HG02938 (cell line): Measurements from ENCODE around the gene GALNT9.

Experiments
- ATAC-seq: cut with Tn5 transposase; IDR thresholded peaks from one replicate; pipeline ENCODE4 v1.9.1; 2021; ENCODE audit warnings: mild to moderate bottlenecking, moderate library complexity; ENCODE audit not compliant: unreplicated experiment

The GALNT9 gene

DNA sequence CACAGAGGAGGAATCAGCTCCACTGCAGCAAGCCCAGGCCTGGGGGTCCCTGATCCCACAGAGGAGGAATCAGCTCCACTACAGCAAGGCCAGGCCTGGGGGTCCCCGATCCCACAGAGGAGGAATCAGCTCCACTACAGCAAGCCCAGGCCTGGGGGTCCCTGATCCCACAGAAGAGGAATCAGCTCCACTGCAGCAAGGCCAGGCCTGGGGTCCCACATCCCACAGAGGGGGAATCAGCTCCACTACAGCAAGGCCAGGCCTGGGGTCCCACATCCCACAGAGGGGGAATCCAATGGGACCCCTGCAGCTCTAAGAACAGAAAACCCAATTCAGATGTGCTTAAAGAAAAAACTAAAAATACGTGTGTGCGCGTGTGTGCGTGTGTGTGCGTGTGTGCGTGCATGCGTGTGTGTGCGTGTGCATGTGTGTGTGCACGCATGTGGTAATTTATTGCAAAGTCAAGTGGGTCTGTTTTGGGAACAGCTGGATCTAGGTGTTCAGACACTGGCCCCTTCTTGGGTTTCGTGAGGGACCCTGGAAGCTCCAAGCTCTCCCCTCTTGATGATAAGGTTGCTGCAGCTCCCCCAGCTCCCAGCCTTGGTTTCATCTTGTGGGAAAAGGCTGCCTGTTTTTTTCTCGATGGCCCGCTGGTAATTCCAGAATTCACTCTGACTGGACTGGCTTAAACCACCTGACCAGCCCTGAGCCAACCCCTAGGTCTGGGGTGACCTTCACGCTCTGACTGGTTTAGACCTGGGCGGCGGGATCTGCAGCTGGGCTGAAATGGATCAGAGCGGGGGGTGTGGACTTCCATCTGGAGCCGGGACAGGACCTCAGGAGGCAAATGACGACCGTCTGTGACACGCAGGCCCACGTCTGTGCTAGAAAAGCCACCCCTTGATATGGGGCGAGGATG lies 47.1 kb downstream of the GALNT9 start:
- no peak for ATAC-seq

DNA sequence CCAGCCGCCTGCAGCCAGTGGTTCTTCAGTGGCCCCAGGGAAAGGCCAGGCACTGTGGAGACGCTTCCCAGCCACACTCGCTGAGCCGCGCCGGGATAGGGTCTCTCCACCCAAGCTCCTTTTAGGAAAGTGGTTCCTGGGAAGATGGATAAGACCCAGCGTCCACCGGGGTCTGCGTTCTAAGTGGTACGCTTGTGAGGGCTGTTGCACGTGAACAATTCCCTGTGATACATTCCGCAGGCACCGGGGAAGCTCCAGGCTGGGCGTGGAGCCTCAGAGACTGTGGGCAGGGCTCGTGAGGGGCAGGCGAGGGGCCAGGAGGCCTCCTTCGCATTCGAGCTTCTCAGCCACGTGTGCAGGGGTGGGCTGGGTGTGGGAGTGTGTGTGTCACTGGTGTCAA lies 48.4 kb downstream of the GALNT9 start:
- no peak for ATAC-seq

DNA sequence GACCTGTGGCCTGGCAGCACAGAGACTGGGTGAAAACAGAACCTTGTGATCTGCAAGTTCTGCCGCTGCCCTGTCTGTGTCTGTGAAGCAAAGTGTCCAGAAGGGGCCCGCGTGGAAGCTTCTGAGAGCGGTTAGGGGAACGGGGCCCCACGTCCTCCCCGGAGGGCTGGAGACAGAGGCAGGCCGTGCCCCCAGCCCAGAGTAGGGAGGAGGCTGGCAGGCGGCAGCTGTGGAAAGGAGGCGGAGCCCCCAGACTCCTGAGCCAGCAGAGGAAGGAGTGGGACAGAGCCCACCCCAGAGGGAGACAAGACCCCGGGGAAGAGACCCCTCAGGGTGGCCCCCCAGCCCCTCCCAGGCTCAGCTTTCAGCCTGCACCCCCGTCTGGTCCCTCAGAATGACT lies 49.0 kb downstream of the GALNT9 start:
- no peak for ATAC-seq

DNA sequence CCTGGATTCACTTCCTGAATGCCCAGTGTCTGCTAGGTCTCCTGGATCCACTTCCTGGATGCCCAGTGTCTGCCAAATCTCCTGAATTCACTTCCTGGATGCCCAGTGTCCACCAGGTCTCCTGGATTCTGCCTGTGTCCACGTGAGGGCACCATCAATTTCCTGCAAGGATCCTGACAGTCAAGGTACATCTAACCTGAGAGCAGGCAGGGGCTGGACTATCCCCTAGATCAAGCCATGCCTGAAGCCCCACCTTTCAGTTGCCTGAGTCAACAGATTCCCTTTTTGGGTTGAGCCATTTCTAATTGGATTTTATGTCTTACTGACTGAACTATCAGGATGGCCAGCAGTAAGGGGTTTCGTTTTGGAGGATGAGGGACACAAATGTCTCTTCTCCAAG lies 49.5 kb downstream of the GALNT9 start:
- no peak for ATAC-seq

DNA sequence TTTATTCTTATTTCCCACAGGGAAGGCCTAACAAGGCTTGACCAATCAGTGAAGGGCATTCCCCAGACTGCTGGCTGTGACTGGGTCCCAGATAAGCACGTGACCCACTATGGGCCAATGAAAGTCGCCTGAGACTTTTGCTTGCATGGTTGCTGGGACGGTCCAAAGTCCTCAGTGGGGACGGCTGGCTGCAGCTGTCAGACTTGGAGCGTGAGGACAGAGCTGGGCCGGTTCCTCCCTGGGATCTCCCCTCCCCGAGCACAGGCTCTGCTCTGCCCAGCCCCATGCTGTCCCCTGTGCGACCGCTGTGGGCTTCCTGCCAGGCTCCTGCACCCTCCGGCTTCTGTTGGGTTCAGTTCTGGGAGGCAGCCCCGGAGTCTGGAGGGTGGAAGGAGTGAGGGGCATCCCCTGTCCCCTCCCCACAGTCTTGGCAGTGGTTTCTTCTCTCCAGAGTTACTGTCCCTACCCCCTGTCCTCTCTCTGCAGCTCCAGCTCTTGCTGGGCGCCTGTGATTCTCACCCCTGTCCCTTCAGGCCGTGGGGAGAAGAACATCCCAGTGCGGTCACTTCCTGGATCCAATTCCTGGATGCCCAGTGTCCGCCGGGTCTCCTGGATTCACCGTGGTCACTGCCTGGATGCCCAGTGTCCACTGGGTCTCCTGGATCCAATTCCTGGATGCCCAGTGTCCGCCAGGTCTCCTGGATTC lies 50.1 kb downstream of the GALNT9 start:
- ATAC-seq, result no peak

DNA sequence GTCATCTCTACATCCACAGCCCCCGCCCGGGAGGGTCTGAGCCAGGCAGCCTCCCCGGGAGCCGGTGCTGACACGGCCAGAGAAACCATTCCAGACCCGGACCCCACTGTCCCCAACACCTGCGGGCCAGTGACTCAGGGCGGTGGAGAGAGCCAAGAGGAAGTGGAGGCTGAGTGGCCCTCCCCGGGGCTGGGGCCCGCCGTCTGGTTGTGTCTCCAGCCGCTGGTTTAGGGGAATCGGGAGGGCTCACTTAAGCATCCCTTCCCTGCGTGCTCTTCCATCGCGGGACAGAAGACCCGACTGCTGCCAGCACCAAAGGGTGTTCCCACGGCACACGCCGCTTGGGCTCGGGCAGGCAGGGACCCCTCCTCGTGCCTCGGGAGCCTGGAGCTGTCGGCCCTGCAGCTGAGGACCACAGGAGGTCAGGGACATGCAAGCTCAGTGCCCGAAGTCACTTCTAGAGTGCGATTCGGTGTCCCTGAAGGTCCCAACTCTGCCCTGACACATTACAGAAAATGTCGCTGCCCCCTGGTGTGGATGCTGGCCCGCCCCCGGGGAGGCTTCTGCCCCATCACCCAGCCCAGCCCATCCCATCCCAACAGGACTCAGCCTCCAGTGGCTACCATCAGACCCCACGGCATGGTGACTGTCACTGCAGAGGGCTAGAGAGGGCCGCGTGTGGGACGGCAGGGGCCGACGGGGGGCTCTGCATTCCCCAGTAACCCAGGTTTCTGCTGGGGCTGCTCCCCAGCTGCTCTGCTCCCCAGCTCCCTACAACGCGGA lies 50.8 kb downstream of the GALNT9 start:
- no peak for ATAC-seq

DNA sequence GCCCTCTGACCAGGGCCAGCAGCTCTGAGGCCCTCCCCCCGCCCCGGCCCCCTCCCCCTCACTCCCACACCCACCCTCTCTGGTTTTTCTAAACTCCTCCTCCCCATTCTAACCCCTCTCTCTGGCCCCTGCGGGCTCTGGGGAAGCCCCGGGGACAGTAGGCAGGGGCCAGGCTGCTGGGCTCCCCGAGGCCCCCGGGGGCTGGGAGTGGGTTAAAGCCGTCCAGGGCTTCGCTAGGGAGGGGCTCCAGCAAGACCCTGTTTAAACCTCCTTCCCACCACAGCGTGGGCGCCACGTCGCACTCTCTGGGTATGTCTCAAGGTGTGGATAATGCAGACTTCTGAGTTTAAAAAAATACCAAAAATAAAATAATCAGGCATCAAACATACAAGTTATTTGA lies 51.4 kb downstream of the GALNT9 start:
- ATAC-seq, result no peak

DNA sequence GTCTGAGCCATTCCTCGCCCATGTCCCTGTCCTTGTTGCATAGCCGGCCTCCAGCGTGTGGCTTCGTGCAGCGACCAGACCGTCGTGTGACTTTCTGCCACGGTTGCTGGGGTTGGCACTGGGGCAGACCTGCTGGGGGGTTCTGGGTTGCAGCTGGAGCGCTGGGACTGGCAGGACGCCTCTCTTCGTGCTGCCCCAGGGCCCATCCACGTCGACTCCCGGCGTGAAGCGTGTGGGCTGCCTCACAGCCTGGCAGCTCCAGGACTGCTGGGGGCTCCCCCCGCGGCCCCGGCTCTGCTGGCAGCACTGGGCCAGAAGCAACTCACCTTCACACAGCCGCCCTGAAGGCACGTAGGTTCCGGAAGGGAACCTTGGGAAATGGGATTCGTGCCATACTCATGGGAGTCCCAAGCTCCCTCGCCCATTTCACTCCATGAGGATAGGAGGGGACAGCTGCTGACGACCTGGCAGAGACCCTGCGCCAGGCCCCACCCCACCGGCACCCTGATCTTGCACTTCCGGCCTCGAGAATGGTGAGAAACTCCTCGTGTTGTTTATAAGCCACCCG lies 51.9 kb downstream of the GALNT9 start:
- no peak for ATAC-seq

DNA sequence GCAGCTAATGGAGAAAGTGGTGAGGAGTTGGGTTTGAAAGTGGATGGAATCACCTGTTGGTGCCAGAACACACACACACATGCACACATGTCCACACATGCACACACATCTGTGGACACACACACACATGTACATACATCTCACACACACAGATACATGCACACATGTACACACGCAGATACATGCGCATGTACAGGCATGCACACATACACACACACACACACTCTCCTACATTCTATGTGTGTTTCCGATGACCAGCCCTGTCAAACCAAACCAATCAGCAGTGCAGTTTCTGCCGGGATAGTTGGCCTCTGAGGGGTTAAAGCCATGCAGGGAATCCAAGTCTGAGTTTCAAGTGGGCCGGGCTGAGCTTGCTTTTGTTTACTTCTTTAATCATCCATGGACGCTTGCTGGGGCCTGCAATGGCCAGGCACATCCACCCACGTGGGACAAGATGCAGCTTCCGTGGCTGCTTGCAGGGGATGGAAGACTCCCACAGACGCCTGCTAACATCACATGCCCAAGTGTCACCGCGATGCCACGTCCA lies 52.5 kb downstream of the GALNT9 start:
- ATAC-seq, result no peak

DNA sequence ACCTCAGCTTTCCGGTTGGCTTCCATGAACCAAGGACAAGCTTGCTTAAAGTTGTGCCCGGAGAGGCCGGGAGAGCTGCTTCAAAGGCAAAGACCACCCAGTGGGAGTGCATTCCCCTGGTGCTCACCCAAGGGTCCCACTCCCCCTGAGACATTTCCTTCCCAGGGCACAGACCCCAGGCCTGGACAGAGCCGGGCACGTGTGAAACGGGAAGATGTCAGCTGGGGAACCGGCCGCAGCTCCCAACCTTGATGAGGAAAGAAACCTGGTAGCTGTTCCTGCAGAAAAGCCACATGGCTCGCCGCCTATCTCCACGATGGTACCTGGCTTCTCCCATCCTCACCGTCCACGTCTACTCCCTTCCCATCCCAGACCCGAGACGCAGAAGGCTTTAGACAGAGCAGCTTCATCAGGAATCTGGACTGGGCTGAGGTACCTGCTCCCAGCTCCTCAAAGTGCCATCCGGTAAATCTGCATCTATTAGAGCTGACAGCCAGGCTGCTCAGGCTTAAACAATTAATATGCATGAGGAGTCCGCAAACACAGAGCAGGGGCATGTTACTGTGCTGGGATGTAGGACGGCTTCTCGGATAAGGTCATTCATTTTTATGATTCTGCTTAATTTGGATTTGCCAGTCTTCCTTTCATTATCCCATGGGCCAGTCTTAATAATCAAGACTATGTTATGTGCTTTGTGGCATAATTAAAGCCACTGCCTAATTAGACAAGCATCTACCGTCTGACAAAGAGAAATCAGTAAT lies 53.1 kb downstream of the GALNT9 start:
- no peak for ATAC-seq

DNA sequence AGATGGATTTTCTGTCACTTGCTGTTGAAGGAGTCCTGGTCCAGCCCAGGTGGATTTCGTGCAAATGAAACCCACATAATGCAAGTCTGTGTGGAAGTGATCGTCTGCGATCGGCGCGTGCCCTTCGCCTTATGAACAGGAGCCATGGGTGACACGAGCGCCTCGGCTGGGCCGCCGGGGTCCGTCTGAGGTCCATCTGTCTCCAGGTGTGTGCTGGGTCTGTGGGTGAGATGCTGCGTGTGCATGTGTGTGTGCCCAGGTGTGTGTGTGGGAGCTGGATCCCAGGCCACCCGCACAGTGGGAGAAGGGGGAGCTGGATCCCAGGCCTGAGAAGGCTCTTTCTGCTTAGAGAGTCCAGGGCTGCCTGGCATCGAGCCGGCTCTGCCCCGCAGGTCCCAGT lies 53.8 kb downstream of the GALNT9 start:
- ATAC-seq, result no peak

DNA sequence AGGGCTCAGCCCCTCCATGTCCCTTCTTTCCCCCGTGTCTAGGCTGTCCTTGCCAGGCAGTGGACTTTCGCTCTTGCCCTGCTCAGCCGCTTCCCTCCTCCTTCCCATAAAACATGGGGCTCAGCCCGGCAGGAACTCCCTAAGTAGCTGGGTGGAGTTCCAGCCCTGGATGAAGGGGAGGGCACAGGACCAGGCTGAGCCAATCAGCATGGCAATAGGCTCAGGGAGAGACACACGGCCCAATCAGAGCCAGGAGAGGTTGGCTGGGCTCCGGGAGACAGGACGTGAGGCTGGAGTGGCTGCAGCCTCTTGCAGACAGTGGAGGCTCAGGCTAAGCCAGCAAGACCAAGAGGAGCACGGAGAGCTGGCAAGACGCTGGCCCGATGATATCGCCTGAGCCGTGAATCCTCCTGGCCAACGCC lies 54.3 kb downstream of the GALNT9 start:
- no peak for ATAC-seq

DNA sequence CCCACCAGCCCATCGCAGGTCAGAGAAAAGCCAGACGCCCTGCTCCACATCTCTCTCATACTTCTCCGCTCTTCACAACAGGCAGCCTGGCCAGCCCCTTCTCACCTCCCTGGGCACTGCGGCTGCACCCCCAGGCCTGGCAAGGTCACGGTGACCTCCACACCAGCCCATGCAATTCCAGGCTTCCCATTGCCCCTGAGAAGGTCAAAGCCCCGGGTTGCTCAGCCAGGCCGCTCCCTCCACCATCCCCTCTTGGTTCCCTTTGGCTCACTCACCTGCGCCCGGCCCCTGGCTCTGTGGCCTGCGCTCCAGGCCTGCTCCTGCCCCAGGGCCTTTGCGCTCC lies 55.4 kb downstream of the GALNT9 start:
- ATAC-seq, result no peak

DNA sequence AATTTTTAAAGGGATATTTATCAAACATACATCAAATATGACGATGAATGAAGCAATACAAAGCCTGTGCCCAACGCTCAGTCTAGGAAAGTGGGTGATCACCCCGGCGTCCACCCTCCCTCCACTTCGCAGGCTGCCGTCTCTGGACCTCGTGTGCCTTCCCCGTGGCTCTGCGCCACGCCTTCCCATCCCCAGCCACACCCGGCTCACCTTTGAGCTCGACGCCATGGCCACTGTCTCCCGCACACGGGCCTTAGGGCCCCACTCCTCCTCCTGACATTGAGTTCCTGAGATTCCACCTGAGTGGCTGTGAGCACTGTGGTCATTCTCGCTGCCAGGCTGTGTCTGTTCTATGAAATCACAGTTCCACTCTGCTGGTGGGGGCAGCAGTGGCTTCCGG lies 56.7 kb downstream of the GALNT9 start:
- no peak for ATAC-seq

DNA sequence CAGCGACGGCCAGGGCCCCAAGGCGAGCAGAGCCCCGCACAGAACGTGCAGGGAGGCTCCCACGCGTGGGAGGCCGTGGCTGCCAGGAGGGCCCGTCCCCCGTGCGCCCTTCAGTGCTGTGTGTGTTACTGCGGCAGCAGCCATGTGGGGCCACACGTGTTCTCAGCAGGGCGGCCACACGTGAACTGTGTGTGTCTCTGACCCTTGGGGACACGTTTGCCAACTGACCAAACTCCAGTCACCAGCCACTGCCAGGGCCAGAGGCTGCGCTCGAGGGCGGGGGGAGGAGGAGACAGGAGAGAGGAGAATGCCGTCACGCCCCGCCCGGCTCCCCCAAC lies 57.7 kb downstream of the GALNT9 start:
- ATAC-seq, result no peak

DNA sequence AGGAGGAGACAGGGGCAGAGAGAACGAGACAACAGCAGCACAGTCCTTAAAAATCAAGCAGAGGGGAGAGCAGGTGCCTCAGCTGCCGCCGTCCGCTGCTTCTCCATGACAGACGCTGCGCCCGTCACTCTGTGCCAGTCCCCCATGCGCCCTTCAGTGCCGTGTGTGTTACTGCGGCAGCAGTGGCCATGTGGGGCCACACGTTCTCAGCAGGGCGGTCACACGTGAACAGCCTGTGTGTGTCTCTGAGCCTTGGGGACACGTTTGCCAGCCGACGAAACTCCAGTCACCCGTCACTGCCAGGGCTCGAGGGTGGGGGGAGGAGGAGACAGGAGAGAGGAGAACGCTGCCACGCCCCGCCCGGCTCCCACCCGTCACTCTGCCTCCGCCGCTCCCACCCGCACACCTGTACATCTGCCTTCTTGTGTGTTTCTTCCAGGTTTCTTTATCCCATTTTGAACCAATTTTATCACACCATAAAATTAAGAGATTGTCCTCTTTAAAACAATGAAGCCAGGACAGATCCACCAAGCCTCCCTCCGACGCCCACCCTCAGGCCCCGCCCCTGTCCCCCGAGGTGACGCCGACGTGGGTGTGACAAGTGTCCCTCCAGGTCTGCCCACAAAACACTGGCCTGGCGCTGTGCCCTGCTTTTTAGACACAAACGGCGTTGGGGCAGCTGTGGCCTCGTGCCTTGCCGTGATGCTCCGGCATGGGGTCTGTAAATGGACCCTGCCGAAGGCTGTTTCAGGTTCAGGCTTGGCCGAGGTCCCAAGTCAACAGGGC lies 58.2 kb downstream of the GALNT9 start:
- no peak for ATAC-seq

DNA sequence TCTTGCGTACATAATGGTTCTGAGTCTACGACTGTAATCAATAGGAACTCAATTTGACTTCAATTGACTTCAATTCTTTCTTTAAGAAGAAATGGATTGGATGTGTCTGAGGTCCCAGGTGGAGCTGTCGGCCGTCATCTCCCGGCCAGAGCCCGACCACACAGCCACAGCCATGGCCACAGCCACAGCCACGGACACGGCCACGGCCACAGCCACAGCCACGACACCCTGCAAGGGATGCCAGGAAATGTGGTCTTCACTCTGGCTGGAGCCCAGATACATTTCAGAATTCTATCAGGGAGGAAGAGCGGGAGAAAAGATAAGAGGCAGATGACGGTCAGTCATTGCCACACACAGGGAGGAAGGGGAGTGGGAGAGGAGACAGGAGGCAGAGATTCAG lies 58.9 kb downstream of the GALNT9 start:
- no peak for ATAC-seq

DNA sequence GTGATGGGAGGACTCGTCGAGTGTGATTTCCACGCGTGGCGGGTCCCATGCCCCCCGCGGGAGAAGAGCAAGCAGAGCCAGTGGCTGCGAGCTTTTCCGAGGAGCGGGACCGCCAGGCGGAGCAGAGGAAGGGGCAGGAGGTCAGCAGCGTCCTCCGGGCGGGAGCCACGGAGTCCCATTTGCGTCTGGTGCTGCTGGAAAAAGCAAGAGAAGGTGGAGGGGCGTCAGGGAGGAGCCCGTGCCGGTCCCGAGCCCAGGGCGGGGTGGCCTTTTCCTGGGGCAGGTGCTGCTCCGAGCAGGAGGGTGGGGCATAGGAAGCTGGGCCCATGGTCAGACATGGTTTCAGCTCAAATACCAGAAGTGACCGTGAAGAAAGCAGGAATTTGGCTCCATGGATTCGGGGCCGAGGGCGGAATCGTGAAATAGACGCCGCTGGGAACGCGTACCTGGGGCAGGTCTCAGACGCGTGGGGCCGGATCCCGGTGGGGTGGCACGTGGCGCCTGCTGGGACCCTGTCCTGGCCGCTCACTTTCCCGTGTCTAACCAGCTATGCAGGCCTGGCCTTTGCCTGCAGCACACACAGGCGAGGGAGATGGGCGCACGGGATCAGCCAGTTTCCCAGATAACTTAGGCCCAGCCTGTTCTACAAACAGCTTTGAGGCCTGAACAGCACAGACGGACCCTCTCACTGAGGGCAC lies 60.0 kb downstream of the GALNT9 start:
- ATAC-seq, result no peak

DNA sequence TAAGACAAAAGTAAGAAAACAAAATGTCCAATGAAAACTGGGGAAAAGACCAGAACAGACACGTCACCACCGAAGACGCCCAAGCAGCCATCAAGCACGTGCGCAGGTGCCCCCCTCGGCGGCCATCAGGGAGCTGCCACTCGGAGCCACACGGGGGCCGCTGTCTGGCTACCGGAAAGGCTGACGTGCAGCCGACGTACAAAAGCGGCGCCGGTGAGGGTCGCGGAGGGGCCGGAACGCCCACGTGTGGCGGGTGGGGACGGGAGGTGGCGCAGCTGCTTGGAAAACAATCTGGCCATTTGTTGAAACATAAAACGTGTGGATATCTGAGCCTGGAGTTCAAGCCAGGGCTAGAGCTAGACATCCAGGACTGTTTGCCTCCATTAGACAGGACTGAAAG lies 60.7 kb downstream of the GALNT9 start:
- ATAC-seq, result no peak
